Liver (tissue), 9 donors: Measurements from ENCODE around the gene PKD1L1. TPM values are rescaled to one million over a fixed set of nuclear protein-coding genes. Genes with fewer than 3 reads are reported as not detected.

Experiments
- DNase-seq: peaks from one replicate; pipeline ENCODE4 v3.0.0-alpha.2; 2017; ENCODE audit warnings: low spot score
- H3K27ac ChIP-seq, 2 donors: one replicate each; pipeline ENCODE4 v1.7.0; 2013; ENCODE audit warnings: inconsistent platforms in 2 of 2, low read length in 2 of 2, control low read depth in 1 of 2, low read depth in 1 of 2, mild to moderate bottlenecking in 1 of 2
- H3K27me3 ChIP-seq, 4 donors: one replicate each; pipeline versions ENCODE4 v1.6.1 to v1.7.0; 2013; ENCODE audit warnings: low read length in 3 of 4, inconsistent platforms in 1 of 4, mild to moderate bottlenecking in 1 of 4, moderate library complexity in 1 of 4; ENCODE audit not compliant: control insufficient read depth in 4 of 4, insufficient read depth in 4 of 4
- H3K36me3 ChIP-seq, 4 donors: one replicate each; pipeline versions ENCODE4 v1.6.1 to v1.7.0; 2013; ENCODE audit warnings: low read length in 3 of 4, mild to moderate bottlenecking in 3 of 4, low read depth in 1 of 4, moderate library complexity in 1 of 4; ENCODE audit not compliant: control insufficient read depth in 4 of 4, insufficient read depth in 3 of 4
- H3K4me1 ChIP-seq, 4 donors: one replicate each; pipeline versions ENCODE4 v1.6.1 to v1.7.0; 2013; ENCODE audit warnings: low read length in 3 of 4, mild to moderate bottlenecking in 3 of 4, moderate library complexity in 1 of 4; ENCODE audit not compliant: control insufficient read depth in 4 of 4, insufficient read depth in 4 of 4
- H3K4me3 ChIP-seq, 3 donors: one replicate each; pipeline versions ENCODE4 v1.6.1 to v1.7.0; 2013; ENCODE audit warnings: low read length in 3 of 3, control low read depth in 1 of 3, low read depth in 1 of 3, mild to moderate bottlenecking in 1 of 3
- H3K9ac ChIP-seq, 2 donors: one replicate each; pipeline ENCODE4 v1.7.0; 2013; ENCODE audit warnings: low read length in 2 of 2, mild to moderate bottlenecking in 2 of 2, moderate library complexity in 2 of 2, control low read depth in 1 of 2, low read depth in 1 of 2
- H3K9me3 ChIP-seq, 4 donors: one replicate each; pipeline versions ENCODE4 v1.6.1 to v1.7.0; 2013; ENCODE audit warnings: low read length in 3 of 4; ENCODE audit not compliant: control insufficient read depth in 4 of 4
- FOXA2 ChIP-seq: IDR thresholded peaks from 2 replicates; pipeline ENCODE4 v1.6.1; 2016; ENCODE audit warnings: antibody characterized with exemption
- GABPA ChIP-seq, 2 donors: IDR thresholded peaks in 1 of 2; conservative IDR thresholded peaks in 1 of 2; 2 replicates each; pipeline ENCODE4 v1.6.1; 2016; ENCODE audit warnings: antibody characterized with exemption in 2 of 2, mild to moderate bottlenecking in 1 of 2, moderate library complexity in 1 of 2
- HNF4A ChIP-seq, 2 donors: conservative IDR thresholded peaks; 2 replicates each; pipeline ENCODE4 v1.6.1; 2016; ENCODE audit warnings: antibody characterized with exemption in 2 of 2, mild to moderate bottlenecking in 2 of 2
- HNF4G ChIP-seq: IDR thresholded peaks from 2 replicates; pipeline ENCODE4 v1.6.1; 2016; ENCODE audit warnings: antibody characterized with exemption
- JUND ChIP-seq, 2 donors: IDR thresholded peaks; 2 replicates each; pipeline ENCODE4 v1.6.1; 2016; ENCODE audit warnings: antibody characterized with exemption in 2 of 2
- RAD21 ChIP-seq, 2 donors: IDR thresholded peaks; 2 replicates each; pipeline ENCODE4 v1.6.1; 2016; ENCODE audit warnings: antibody characterized with exemption in 2 of 2, mild to moderate bottlenecking in 2 of 2
- RXRA ChIP-seq, 2 donors: IDR thresholded peaks; 2 replicates each; pipeline ENCODE4 v1.6.1; 2017 to 2018; ENCODE audit warnings: antibody characterized with exemption in 2 of 2, mild to moderate bottlenecking in 1 of 2
- TAF1 ChIP-seq: conservative IDR thresholded peaks from 2 replicates; pipeline ENCODE4 v1.6.1; 2016; ENCODE audit warnings: antibody characterized with exemption, mild to moderate bottlenecking
- YY1 ChIP-seq: IDR thresholded peaks from 2 replicates; pipeline ENCODE4 v1.6.1; 2016; ENCODE audit warnings: antibody characterized with exemption, mild to moderate bottlenecking
- WGBS: extraction: QIAGEN DNeasy Blood & Tissue Kit; methylation state at CpG from one replicate; pipeline ENCODE4 v1.1.7; 2013; 5-methylcytosine and 5-hydroxymethylcytosine counted together
- polyA plus RNA-seq, 2 donors: library from polyadenylated mRNA; stranded (reverse) in 1 of 2; unstranded in 1 of 2; fragments of 200-250 nt in 1 of 2; fragments of >200 nt in 1 of 2; fragmentation: Nextera tagmentation in 1 of 2; extraction: Ambion mirVana in 1 of 2; gene quantifications; one replicate each; pipeline versions ENCODE4 v1.2.1 to v1.2.3, GENCODE V29; 2013 to 2015
- total RNA-seq, 2 donors: library from RNA; depleted of rRNA; stranded (reverse); fragments of >200 nt; gene quantifications; one replicate each; pipeline ENCODE4 v1.2.3, GENCODE V29; 2014
- TF ChIP-seq, protein P1 (sequence below): IDR thresholded peaks from 2 replicates; pipeline ENCODE4 v1.6.1; 2016; ENCODE audit warnings: antibody characterized with exemption
- TF ChIP-seq, protein P2 (sequence below): IDR thresholded peaks from 2 replicates; pipeline ENCODE4 v1.6.1; 2016; ENCODE audit warnings: antibody characterized with exemption, mild to moderate bottlenecking
- TF ChIP-seq, protein P3 (sequence below): fragments of 150-350 bp; IDR thresholded peaks from 2 replicates; pipeline ENCODE4 v1.5.1; 2017; ENCODE audit warnings: improper control_type of control experiment, low read depth, low read length; ENCODE audit not compliant: missing input control
- TF ChIP-seq, protein P4 (sequence below): IDR thresholded peaks from 2 replicates; pipeline ENCODE4 v1.6.1; 2016; ENCODE audit warnings: antibody characterized with exemption
- TF ChIP-seq, protein P5 (sequence below): IDR thresholded peaks from 2 replicates; pipeline ENCODE4 v1.6.1; 2016; ENCODE audit warnings: antibody characterized with exemption
- donor health status: healthy.
- donor health status: healthy.
- donor health status: healthy.
- donor health status: healthy.
- donor health status: healthy.

PKD1L1 gene
- total and polyA plus RNA-seq, 4 donors: 0.08 to 0.25 (median 0.11) TPM

DNA sequence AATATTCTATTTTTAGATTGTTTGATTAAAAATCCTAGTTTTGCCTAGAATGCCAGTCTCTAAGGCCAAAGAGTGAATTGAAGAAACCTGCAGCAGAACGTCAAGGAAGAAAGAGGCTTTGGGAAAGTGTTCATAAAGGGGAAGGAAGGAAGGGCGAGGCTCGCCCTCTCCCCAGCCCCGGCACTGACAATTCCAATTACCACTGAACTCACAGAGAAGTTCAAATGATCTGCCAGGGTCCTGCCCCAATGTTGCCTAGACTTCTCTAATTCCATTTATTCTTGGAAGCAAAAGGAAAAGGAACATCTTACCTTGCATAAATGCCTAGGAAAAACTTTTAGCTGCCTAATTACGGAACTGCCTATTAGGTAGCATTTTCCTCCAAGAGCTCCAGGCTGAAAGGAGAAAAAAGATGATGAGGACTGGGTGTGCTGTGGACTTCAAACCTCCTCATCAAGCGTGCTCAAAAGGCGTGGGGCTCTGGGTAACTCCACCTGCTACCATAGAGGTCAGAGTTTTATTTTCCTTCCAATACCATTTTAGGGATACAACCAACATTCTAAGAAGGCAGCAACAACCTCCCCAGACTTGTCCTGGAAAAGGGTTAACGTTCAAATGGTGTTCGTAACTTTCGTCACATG, 134.5 kb downstream of the PKD1L1 start:
- whole genome bisulfite sequencing: 82% methylated on average over 10 of the region's 10 CpGs
- no peak for DNase-seq
- Histone ChIP-seq H3K9ac (no peak overlapping the region), H3K27me3 (no peaks in the 10 kb centered on the region), H3K9me3 (no peaks in the 10 kb centered on the region), H3K27ac (no peak overlapping the region), H3K4me1 (no peaks in the 10 kb centered on the region), H3K4me3 (no peak overlapping the region), H3K36me3 (no peaks in the 10 kb centered on the region)
- TF ChIP-seq, protein P1, sequence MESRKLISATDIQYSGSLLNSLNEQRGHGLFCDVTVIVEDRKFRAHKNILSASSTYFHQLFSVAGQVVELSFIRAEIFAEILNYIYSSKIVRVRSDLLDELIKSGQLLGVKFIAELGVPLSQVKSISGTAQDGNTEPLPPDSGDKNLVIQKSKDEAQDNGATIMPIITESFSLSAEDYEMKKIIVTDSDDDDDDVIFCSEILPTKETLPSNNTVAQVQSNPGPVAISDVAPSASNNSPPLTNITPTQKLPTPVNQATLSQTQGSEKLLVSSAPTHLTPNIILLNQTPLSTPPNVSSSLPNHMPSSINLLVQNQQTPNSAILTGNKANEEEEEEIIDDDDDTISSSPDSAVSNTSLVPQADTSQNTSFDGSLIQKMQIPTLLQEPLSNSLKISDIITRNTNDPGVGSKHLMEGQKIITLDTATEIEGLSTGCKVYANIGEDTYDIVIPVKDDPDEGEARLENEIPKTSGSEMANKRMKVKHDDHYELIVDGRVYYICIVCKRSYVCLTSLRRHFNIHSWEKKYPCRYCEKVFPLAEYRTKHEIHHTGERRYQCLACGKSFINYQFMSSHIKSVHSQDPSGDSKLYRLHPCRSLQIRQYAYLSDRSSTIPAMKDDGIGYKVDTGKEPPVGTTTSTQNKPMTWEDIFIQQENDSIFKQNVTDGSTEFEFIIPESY: no peak
- TF ChIP-seq, protein P2, sequence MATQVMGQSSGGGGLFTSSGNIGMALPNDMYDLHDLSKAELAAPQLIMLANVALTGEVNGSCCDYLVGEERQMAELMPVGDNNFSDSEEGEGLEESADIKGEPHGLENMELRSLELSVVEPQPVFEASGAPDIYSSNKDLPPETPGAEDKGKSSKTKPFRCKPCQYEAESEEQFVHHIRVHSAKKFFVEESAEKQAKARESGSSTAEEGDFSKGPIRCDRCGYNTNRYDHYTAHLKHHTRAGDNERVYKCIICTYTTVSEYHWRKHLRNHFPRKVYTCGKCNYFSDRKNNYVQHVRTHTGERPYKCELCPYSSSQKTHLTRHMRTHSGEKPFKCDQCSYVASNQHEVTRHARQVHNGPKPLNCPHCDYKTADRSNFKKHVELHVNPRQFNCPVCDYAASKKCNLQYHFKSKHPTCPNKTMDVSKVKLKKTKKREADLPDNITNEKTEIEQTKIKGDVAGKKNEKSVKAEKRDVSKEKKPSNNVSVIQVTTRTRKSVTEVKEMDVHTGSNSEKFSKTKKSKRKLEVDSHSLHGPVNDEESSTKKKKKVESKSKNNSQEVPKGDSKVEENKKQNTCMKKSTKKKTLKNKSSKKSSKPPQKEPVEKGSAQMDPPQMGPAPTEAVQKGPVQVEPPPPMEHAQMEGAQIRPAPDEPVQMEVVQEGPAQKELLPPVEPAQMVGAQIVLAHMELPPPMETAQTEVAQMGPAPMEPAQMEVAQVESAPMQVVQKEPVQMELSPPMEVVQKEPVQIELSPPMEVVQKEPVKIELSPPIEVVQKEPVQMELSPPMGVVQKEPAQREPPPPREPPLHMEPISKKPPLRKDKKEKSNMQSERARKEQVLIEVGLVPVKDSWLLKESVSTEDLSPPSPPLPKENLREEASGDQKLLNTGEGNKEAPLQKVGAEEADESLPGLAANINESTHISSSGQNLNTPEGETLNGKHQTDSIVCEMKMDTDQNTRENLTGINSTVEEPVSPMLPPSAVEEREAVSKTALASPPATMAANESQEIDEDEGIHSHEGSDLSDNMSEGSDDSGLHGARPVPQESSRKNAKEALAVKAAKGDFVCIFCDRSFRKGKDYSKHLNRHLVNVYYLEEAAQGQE: no peak
- no peak for TF ChIP-seq YY1
- TF ChIP-seq, protein P3, sequence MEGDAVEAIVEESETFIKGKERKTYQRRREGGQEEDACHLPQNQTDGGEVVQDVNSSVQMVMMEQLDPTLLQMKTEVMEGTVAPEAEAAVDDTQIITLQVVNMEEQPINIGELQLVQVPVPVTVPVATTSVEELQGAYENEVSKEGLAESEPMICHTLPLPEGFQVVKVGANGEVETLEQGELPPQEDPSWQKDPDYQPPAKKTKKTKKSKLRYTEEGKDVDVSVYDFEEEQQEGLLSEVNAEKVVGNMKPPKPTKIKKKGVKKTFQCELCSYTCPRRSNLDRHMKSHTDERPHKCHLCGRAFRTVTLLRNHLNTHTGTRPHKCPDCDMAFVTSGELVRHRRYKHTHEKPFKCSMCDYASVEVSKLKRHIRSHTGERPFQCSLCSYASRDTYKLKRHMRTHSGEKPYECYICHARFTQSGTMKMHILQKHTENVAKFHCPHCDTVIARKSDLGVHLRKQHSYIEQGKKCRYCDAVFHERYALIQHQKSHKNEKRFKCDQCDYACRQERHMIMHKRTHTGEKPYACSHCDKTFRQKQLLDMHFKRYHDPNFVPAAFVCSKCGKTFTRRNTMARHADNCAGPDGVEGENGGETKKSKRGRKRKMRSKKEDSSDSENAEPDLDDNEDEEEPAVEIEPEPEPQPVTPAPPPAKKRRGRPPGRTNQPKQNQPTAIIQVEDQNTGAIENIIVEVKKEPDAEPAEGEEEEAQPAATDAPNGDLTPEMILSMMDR: no peak
- TF ChIP-seq FOXA2: no peak
- no peak for TF ChIP-seq GABPA (IDR thresholded peaks at IDR 0.05 in 1 of 2, conservative IDR thresholded peaks at IDR 0.05 in 1 of 2)
- TF ChIP-seq, protein P4, sequence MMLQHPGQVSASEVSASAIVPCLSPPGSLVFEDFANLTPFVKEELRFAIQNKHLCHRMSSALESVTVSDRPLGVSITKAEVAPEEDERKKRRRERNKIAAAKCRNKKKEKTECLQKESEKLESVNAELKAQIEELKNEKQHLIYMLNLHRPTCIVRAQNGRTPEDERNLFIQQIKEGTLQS: no peak
- TF ChIP-seq RAD21 (IDR thresholded peaks at IDR 0.05): no peak
- TF ChIP-seq HNF4G: no peak
- no peak for TF ChIP-seq HNF4A (conservative IDR thresholded peaks at IDR 0.05)
- no peak for TF ChIP-seq JUND (IDR thresholded peaks at IDR 0.05)
- TF ChIP-seq TAF1: no peak
- TF ChIP-seq, protein P5, sequence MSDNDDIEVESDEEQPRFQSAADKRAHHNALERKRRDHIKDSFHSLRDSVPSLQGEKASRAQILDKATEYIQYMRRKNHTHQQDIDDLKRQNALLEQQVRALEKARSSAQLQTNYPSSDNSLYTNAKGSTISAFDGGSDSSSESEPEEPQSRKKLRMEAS: no peak
- TF ChIP-seq RXRA (IDR thresholded peaks at IDR 0.05): no peak
